Loucy (cell line): ENCODE data around the gene SCT.

Experiments
- H2AFZ ChIP-seq: fragments of 200-600 bp; sonication (generic); 2 replicates; pipeline ENCODE4 v1.6.0; 2016; ENCODE audit warnings: antibody characterized with exemption, mild to moderate bottlenecking, low read length, moderate library complexity
- H3F3A ChIP-seq: fragments of 200-600 bp; 2 replicates; pipeline ENCODE4 v1.6.0; 2016; ENCODE audit warnings: antibody characterized with exemption, low read depth, mild to moderate bottlenecking
- H3K27me3 ChIP-seq: fragments of 200-600 bp; sonication (generic); 2 replicates; pipeline ENCODE4 v1.6.1; 2014; ENCODE audit warnings: low read length, mild to moderate bottlenecking; ENCODE audit not compliant: insufficient read depth, poor library complexity, severe bottlenecking
- H3K36me3 ChIP-seq: fragments of 200-600 bp; sonication (generic); 2 replicates; pipeline ENCODE4 v1.6.1; 2016; ENCODE audit warnings: low read length; ENCODE audit not compliant: insufficient read depth
- H3K4me1 ChIP-seq: fragments of 200-600 bp; sonication (generic); 2 replicates; pipeline ENCODE4 v1.5.1; 2014; ENCODE audit warnings: low read length, mild to moderate bottlenecking; ENCODE audit not compliant: insufficient read depth, poor library complexity, severe bottlenecking
- H3K4me2 ChIP-seq: fragments of 200-600 bp; sonication (generic); 2 replicates; pipeline ENCODE4 v1.6.0; 2014; ENCODE audit warnings: antibody characterized with exemption, low read length, low read depth, mild to moderate bottlenecking; ENCODE audit not compliant: poor library complexity, severe bottlenecking
- H3K4me3 ChIP-seq: fragments of 200-600 bp; sonication (generic); 2 replicates; pipeline ENCODE4 v1.5.1; 2014; ENCODE audit warnings: low read length, mild to moderate bottlenecking, mixed read lengths; ENCODE audit not compliant: poor library complexity, severe bottlenecking
- H3K79me2 ChIP-seq: fragments of 200-600 bp; sonication (generic); 2 replicates; pipeline ENCODE4 v1.6.1; 2014; ENCODE audit warnings: low read length; ENCODE audit not compliant: insufficient read depth
- H3K9ac ChIP-seq: fragments of 200-600 bp; sonication (generic); 2 replicates; pipeline ENCODE4 v1.6.0; 2014; ENCODE audit warnings: mild to moderate bottlenecking, low read depth, low read length, moderate library complexity; ENCODE audit not compliant: poor library complexity, severe bottlenecking
- H3K9me2 ChIP-seq: fragments of 200-600 bp; sonication (generic); replicated peaks from 2 replicates; pipeline ENCODE4 v1.6.1; 2016; ENCODE audit warnings: low read depth, low read length, mixed read lengths
- H3K9me3 ChIP-seq: fragments of 200-600 bp; sonication (generic); 2 replicates; pipeline ENCODE4 v1.6.1; 2014; ENCODE audit warnings: mild to moderate bottlenecking, antibody characterized with exemption, low read length, low read depth; ENCODE audit not compliant: insufficient read depth
- H4K20me1 ChIP-seq: fragments of 200-600 bp; sonication (generic); 2 replicates; pipeline ENCODE4 v1.6.0; 2014; ENCODE audit warnings: antibody characterized with exemption, low read length, mild to moderate bottlenecking; ENCODE audit not compliant: insufficient read depth, poor library complexity, severe bottlenecking
- CTCF ChIP-seq: fragments of 200-600 bp; sonication (generic); conservative IDR thresholded peaks from 2 replicates; pipeline ENCODE4 v1.5.1; 2014; ENCODE audit warnings: mild to moderate bottlenecking, antibody characterized with exemption, low read length
- EZH2phosphoT487 ChIP-seq: fragments of 200-600 bp; IDR thresholded peaks from 2 replicates; pipeline ENCODE4 v1.6.1; 2018; ENCODE audit warnings: antibody characterized with exemption, mild to moderate bottlenecking, moderate library complexity, borderline replicate concordance

SCT gene

GRCh38 chr11:610146-610801 lies 16.7 kb downstream of the SCT start:
- Histone ChIP-seq H3K4me2 (no peak overlapping the region), H3K4me3 (no peak overlapping the region), H3F3A (no peaks in the 10 kb centered on the region), H4K20me1 (peaks cover 13% of the 10 kb centered on the region), H3K36me3 (peaks cover 79% of the 10 kb centered on the region; the same call in 1 of the 2 replicates), H3K4me1 (peaks cover 3% of the 10 kb centered on the region), H3K79me2 (no peaks in the 10 kb centered on the region), H3K9me2 (no peaks in the 10 kb centered on the region), H3K27me3 (no peaks in the 10 kb centered on the region), H3K9ac (no peak overlapping the region), H3K9me3 (no peaks in the 10 kb centered on the region), H2AFZ (no peak overlapping the region)
- no peak for TF ChIP-seq CTCF
- no peak for TF ChIP-seq EZH2phosphoT487

- Histone ChIP-seq H3K79me2 (no peaks in the 10 kb centered on the region), H3K4me3 (no peak overlapping the region), H3K4me1 (no peaks in the 10 kb centered on the region), H3F3A (no peaks in the 10 kb centered on the region), H3K9ac (no peak overlapping the region), H2AFZ (no peak overlapping the region), H3K9me3 (no peaks in the 10 kb centered on the region), H3K4me2 (no peak overlapping the region), H3K27me3 (no peaks in the 10 kb centered on the region), H3K36me3 (peaks cover 88% of the 10 kb centered on the region; the same call in 1 of the 2 replicates), H4K20me1 (peaks cover 8% of the 10 kb centered on the region), H3K9me2 (no peaks in the 10 kb centered on the region)
- no peak for TF ChIP-seq EZH2phosphoT487
- TF ChIP-seq CTCF: no peak
These were observed 17.6 kb downstream of the SCT start for GRCh38 chr11:609341-609811.

GRCh38 chr11:608791-609251 lies 18.2 kb downstream of the SCT start:
- H3K27me3 ChIP-seq: no peaks in the 10 kb centered on the region
- H2AFZ ChIP-seq: no peak overlapping the region
- H3K9ac ChIP-seq: no peak overlapping the region
- no peaks in the 10 kb centered on the region for H3F3A ChIP-seq
- H3K36me3 ChIP-seq: peaks cover 93% of the 10 kb centered on the region; the same call in 1 of the 2 replicates
- TF ChIP-seq CTCF (no peak), EZH2phosphoT487 (no peak)
- H3K79me2 ChIP-seq: no peaks in the 10 kb centered on the region
- H3K4me2 ChIP-seq: no peak overlapping the region
- peaks cover 8% of the 10 kb centered on the region for H4K20me1 ChIP-seq
- no peak overlapping the region for H3K4me3 ChIP-seq
- no peaks in the 10 kb centered on the region for H3K9me3 ChIP-seq
- no peaks in the 10 kb centered on the region for H3K4me1 ChIP-seq
- H3K9me2 ChIP-seq: no peaks in the 10 kb centered on the region
